Natural killer cell (primary cell): ENCODE measurements around the gene TRMO. TPM values are rescaled to one million over a fixed set of nuclear protein-coding genes. Genes with fewer than 3 reads are reported as not detected.
A peak's percentile ranks its signal among the peaks of the same experiment; 100 is the strongest.

Experiments used
- ATAC-seq, 3 donors: fragments of 150-1000 bp in 2 of 3; fragments of 200-7000 bp in 1 of 3; cut with Tn5 transposase; 1 replicate in 1 of 3; 2 replicates in 2 of 3; pipeline ENCODE4 v1.10.0; 2021; ENCODE audit warnings: mild to moderate bottlenecking in 2 of 3, moderate library complexity in 2 of 3
- DNase-seq, 2 donors: peaks; one replicate each; pipeline versions ENCODE4 v3.0.0 to v3.0.0-alpha.2; 2013 to 2021; ENCODE audit warnings: mixed read lengths in 1 of 2
- H3K27ac ChIP-seq: one replicate; pipeline ENCODE4 v1.5.1; 2013; ENCODE audit warnings: mild to moderate bottlenecking, low read length
- H3K27me3 ChIP-seq: one replicate; pipeline ENCODE4 v1.6.1; 2013; ENCODE audit warnings: low read length; ENCODE audit not compliant: control insufficient read depth, insufficient read depth
- H3K36me3 ChIP-seq: one replicate; pipeline ENCODE4 v1.6.1; 2013; ENCODE audit warnings: low read length; ENCODE audit not compliant: control insufficient read depth, insufficient read depth
- H3K4me1 ChIP-seq: one replicate; pipeline ENCODE4 v1.6.1; 2013; ENCODE audit warnings: low read length; ENCODE audit not compliant: control insufficient read depth, insufficient read depth
- H3K4me3 ChIP-seq: one replicate; pipeline ENCODE4 v1.5.1; 2013; ENCODE audit warnings: low read length
- H3K9me3 ChIP-seq: one replicate; pipeline ENCODE4 v1.6.1; 2013; ENCODE audit warnings: low read length; ENCODE audit not compliant: control insufficient read depth, insufficient read depth
- H3K27ac Mint-ChIP-seq, 2 donors: one replicate each; pipeline ENCODE4 v1.8.0; 2022; ENCODE audit warnings: mild to moderate bottlenecking in 2 of 2, mixed read lengths in 2 of 2, moderate library complexity in 1 of 2
- H3K27me3 Mint-ChIP-seq, 2 donors: one replicate each; pipeline ENCODE4 v1.8.0; 2022; ENCODE audit warnings: low read depth in 2 of 2, mixed read lengths in 2 of 2
- H3K36me3 Mint-ChIP-seq: one replicate; pipeline ENCODE4 v1.8.0; 2022; ENCODE audit warnings: mixed read lengths
- H3K4me1 Mint-ChIP-seq, 2 donors: one replicate each; pipeline ENCODE4 v1.8.0; 2022; ENCODE audit warnings: mixed read lengths in 2 of 2
- H3K4me3 Mint-ChIP-seq: one replicate; pipeline ENCODE4 v1.8.0; 2022; ENCODE audit warnings: mild to moderate bottlenecking, moderate library complexity, mixed read lengths
- H3K9me3 Mint-ChIP-seq, 2 donors: one replicate each; pipeline ENCODE4 v1.8.0; 2022; ENCODE audit warnings: mixed read lengths in 2 of 2
- CTCF ChIP-seq: fragments of 200-600 bp; IDR thresholded peaks from one replicate; pipeline ENCODE4 v1.8.0; 2022; ENCODE audit warnings: antibody characterized with exemption
- WGBS: methylation state at CpG from one replicate; pipeline ENCODE4 v1.1.7; 2013; ENCODE audit warnings: missing lambda C conversion rate; ENCODE audit not compliant: insufficient coverage; 5-methylcytosine and 5-hydroxymethylcytosine counted together
- intact Hi-C: fragments of 100-400 bp; cut with micrococcal nuclease; formaldehyde crosslinking; loops from one replicate; pipeline ENCODE4 v1.14.2; 2022
- total RNA-seq, 4 donors: library from RNA; stranded (reverse); fragments of 120-200 nt in 1 of 4; gene quantifications; one replicate each; pipeline versions ENCODE4 v1.2.3 to v1.2.4, GENCODE V29; 2013 to 2022

Gene TRMO
- 10 to 100 TPM; 26.6 to 35.1 (median 31.2) TPM for total RNA-seq
- 47.1 TPM for total RNA-seq (2013)

GRCh38 chr9:97921959-97922724 is at the start of gene TRMO:
TSS of gene TRMO (minus strand) at chr9:97922500. CDS start at chr9:97922493, 7 bp downstream.
- intact Hi-C loops, result loop anchor here (1.0 to 5.0 kb wide), 6 partner anchors 62 to 341 kb away; partner anchors contain the start of genes NANS, NCBP1, TBC1D2 and TSTD2

GRCh38 chr9:97970165-97970564 is 47.9 kb upstream of the TRMO start:
- H3K27ac ChIP-seq, result no peak overlapping the region
- 21% methylated on average over 3 of the region's 7 CpGs for WGBS
- Mint-ChIP-seq H3K27me3 (peaks cover 6 to 11% of the 10 kb centered on the region in 2 donors), H3K36me3 (no peaks in the 10 kb centered on the region), H3K9me3 (no peaks in the 10 kb centered on the region), H3K4me3 (no peak overlapping the region), H3K4me1 (no peaks in the 10 kb centered on the region), H3K27ac (no peak overlapping the region)
- H3K4me3 ChIP-seq, result no peak overlapping the region
- H3K9me3 ChIP-seq, result no peaks in the 10 kb centered on the region
- H3K4me1 ChIP-seq, result no peaks in the 10 kb centered on the region
- H3K36me3 ChIP-seq, result no peaks in the 10 kb centered on the region
- ATAC-seq, result no peak
- DNase-seq, result peak in 1 of 2 donors; percentile 30
- no peaks in the 10 kb centered on the region for H3K27me3 ChIP-seq
- intact Hi-C loops, result no loop called here
- no peak for TF ChIP-seq CTCF

More at GRCh38 chr9:97921959-97922724, at the start of gene TRMO:
- DNase-seq, result peak; percentile 98 to 100
- H3K27ac ChIP-seq, result peak within 1 kb of the TSS; percentile 99
- Mint-ChIP-seq H3K27me3 (no peaks in the 10 kb centered on the region), H3K27ac (peak within 1 kb of the TSS; percentile 98), H3K4me1 (peaks cover 45 to 46% of the 10 kb centered on the region in 2 donors), H3K36me3 (no peaks in the 10 kb centered on the region), H3K9me3 (no peaks in the 10 kb centered on the region), H3K4me3 (peak within 1 kb of the TSS; percentile 92)
- H3K4me1 ChIP-seq, result peaks cover 13% of the 10 kb centered on the region
- TF ChIP-seq CTCF, result peak; percentile 56
- peak; percentile 75 to 93 (median 81) for ATAC-seq
- peak within 1 kb of the TSS; percentile 78 for H3K4me3 ChIP-seq
- no peaks in the 10 kb centered on the region for H3K27me3 ChIP-seq
- no peaks in the 10 kb centered on the region for H3K9me3 ChIP-seq
- under 1% methylated on average over 54 of the region's 54 CpGs for WGBS
- peaks cover 5% of the 10 kb centered on the region for H3K36me3 ChIP-seq

GRCh38 chr9:97969014-97969413 is 46.7 kb upstream of the TRMO start:
- Histone ChIP-seq H3K36me3 (no peaks in the 10 kb centered on the region), H3K27me3 (no peaks in the 10 kb centered on the region), H3K4me3 (no peak overlapping the region), H3K4me1 (no peaks in the 10 kb centered on the region), H3K27ac (no peak overlapping the region), H3K9me3 (no peaks in the 10 kb centered on the region)
- TF ChIP-seq CTCF, result no peak
- no peaks in the 10 kb centered on the region for H3K9me3 Mint-ChIP-seq
- WGBS, result 91% methylated on average over 2 of the region's 2 CpGs
- peaks cover 8 to 15% of the 10 kb centered on the region in 2 donors for H3K27me3 Mint-ChIP-seq
- ATAC-seq (no peak), DNase-seq (no peak)
- intact Hi-C loops, result no loop called here
- no peak overlapping the region for H3K4me3 Mint-ChIP-seq
- no peak overlapping the region for H3K27ac Mint-ChIP-seq
- H3K36me3 Mint-ChIP-seq, result no peaks in the 10 kb centered on the region
- H3K4me1 Mint-ChIP-seq, result no peaks in the 10 kb centered on the region
